WTC11 (cell line): ENCODE results near the gene SMPD2. TPM values are rescaled to one million over a fixed set of nuclear protein-coding genes. Genes with fewer than 3 reads are reported as not detected.

ENCODE experiments used
- ATAC-seq: fragments of 200-7000 bp; cut with Tn5 transposase; 2 replicates; pipeline ENCODE4 v1.10.0; 2021; ENCODE audit warnings: mild to moderate bottlenecking, moderate library complexity
- CTCF ChIA-PET: fragments of 300-600 bp; sonication (Branson Sonifier 250); formaldehyde crosslinking; loops from one replicate; lab custom pipeline; 2021; ENCODE audit warnings: antibody characterized with exemption; lab: Charles Lee
- POLR2A ChIA-PET: fragments of 350-600 bp; sonication (Branson Sonifier 250); formaldehyde crosslinking; loops from one replicate; lab custom pipeline; 2021; ENCODE audit warnings: antibody characterized with exemption; lab: Charles Lee
- DNase-seq: peaks from one replicate; pipeline ENCODE4 v3.0.0; 2021; ENCODE audit warnings: low spot score
- H3K27ac Mint-ChIP-seq: 2 replicates; pipeline ENCODE4 v1.8.0; 2021; ENCODE audit warnings: mixed read lengths
- H3K27me3 Mint-ChIP-seq: 2 replicates; pipeline ENCODE4 v1.8.0; 2021; ENCODE audit warnings: low read depth, mild to moderate bottlenecking, moderate library complexity, mixed read lengths
- H3K36me3 Mint-ChIP-seq: 2 replicates; pipeline ENCODE4 v1.8.0; 2021; ENCODE audit warnings: mixed read lengths
- H3K4me1 Mint-ChIP-seq: 2 replicates; pipeline ENCODE4 v1.8.0; 2022; ENCODE audit warnings: mixed read lengths
- H3K4me3 Mint-ChIP-seq: 2 replicates; pipeline ENCODE4 v1.8.0; 2021; ENCODE audit warnings: mild to moderate bottlenecking, moderate library complexity, mixed read lengths
- H3K9me3 Mint-ChIP-seq: 2 replicates; pipeline ENCODE4 v1.8.0; 2021; ENCODE audit warnings: mixed read lengths
- ELF4 ChIP-seq: sonication (generic); formaldehyde crosslinking; IDR thresholded peaks from 2 replicates; pipeline ENCODE4 v1.8.1; 2022; ENCODE audit warnings: low read depth, mild to moderate bottlenecking, moderate library complexity, missing genetic modification reagents
- ESRRA ChIP-seq: sonication (generic); formaldehyde crosslinking; IDR thresholded peaks from 2 replicates; pipeline ENCODE4 v1.8.1; 2022; ENCODE audit warnings: mild to moderate bottlenecking, missing genetic modification reagents, borderline replicate concordance
- FOXK1 ChIP-seq: sonication (generic); formaldehyde crosslinking; IDR thresholded peaks from 2 replicates; pipeline ENCODE4 v1.8.0; 2022; ENCODE audit warnings: mild to moderate bottlenecking, moderate library complexity, missing genetic modification reagents
- GABPB1 ChIP-seq: sonication (generic); formaldehyde crosslinking; IDR thresholded peaks from 2 replicates; pipeline ENCODE4 v1.8.1; 2023; ENCODE audit warnings: mild to moderate bottlenecking, missing genetic modification reagents
- JAZF1 ChIP-seq: fragments of 250-450 bp; sonication (Bioruptor Pico); IDR thresholded peaks from 2 replicates; pipeline ENCODE4 v1.9.0; 2021; ENCODE audit warnings: moderate library complexity, mild to moderate bottlenecking, inconsistent platforms
- KAT7 ChIP-seq: sonication (generic); formaldehyde crosslinking; IDR thresholded peaks from 2 replicates; pipeline ENCODE4 v1.8.1; 2023; ENCODE audit warnings: missing genetic modification reagents, mild to moderate bottlenecking, borderline replicate concordance
- NFATC4 ChIP-seq: fragments of 250-450 bp; sonication (Bioruptor Pico); IDR thresholded peaks from 2 replicates; pipeline ENCODE4 v1.9.0; 2021; ENCODE audit warnings: mild to moderate bottlenecking
- NR2C2 ChIP-seq: sonication (generic); formaldehyde crosslinking; IDR thresholded peaks from 2 replicates; pipeline ENCODE4 v1.8.0; 2022; ENCODE audit warnings: mild to moderate bottlenecking, missing genetic modification reagents
- OVOL2 ChIP-seq: fragments of 250-450 bp; sonication (Bioruptor Pico); IDR thresholded peaks from 2 replicates; pipeline ENCODE4 v1.9.0; 2021; ENCODE audit warnings: mild to moderate bottlenecking, borderline replicate concordance
- RELA ChIP-seq: sonication (generic); formaldehyde crosslinking; IDR thresholded peaks from 2 replicates; pipeline ENCODE4 v1.8.1; 2022; ENCODE audit warnings: missing genetic modification reagents, mild to moderate bottlenecking, borderline replicate concordance
- RORB ChIP-seq: fragments of 250-450 bp; sonication (Bioruptor Pico); IDR thresholded peaks from 2 replicates; pipeline ENCODE4 v1.9.0; 2021; ENCODE audit warnings: mild to moderate bottlenecking
- TEAD1 ChIP-seq: sonication (generic); formaldehyde crosslinking; IDR thresholded peaks from 2 replicates; pipeline ENCODE4 v1.8.0; 2022; ENCODE audit warnings: mild to moderate bottlenecking, missing genetic modification reagents
- ZNF416 ChIP-seq: fragments of 250-450 bp; sonication (Bioruptor Pico); IDR thresholded peaks from 2 replicates; pipeline ENCODE4 v1.9.0; 2021; ENCODE audit warnings: mild to moderate bottlenecking, inconsistent platforms
- total RNA-seq: library from RNA; stranded (reverse); gene quantifications from 3 replicates; pipeline ENCODE4 v1.2.3, GENCODE V29; 2021
- TF ChIP-seq, protein P1 (sequence below): sonication (generic); formaldehyde crosslinking; IDR thresholded peaks from 2 replicates; pipeline ENCODE4 v1.8.1; 2023; ENCODE audit warnings: mild to moderate bottlenecking, missing genetic modification reagents
- TF ChIP-seq, protein P2 (sequence below): fragments of 250-450 bp; sonication (Bioruptor Pico); IDR thresholded peaks from 2 replicates; pipeline ENCODE4 v1.9.0; 2021; ENCODE audit warnings: moderate library complexity, mild to moderate bottlenecking, inconsistent platforms, borderline replicate concordance
- TF ChIP-seq, protein P3 (sequence below): sonication (generic); formaldehyde crosslinking; IDR thresholded peaks from 2 replicates; pipeline ENCODE4 v1.8.1; 2022; ENCODE audit warnings: missing genetic modification reagents, borderline replicate concordance
- TF ChIP-seq, protein P4 (sequence below): sonication (generic); formaldehyde crosslinking; IDR thresholded peaks from 2 replicates; pipeline ENCODE4 v1.8.1; 2023; ENCODE audit warnings: mild to moderate bottlenecking, moderate library complexity, missing genetic modification reagents
- TF ChIP-seq, protein P5 (sequence below): sonication (generic); formaldehyde crosslinking; IDR thresholded peaks from 2 replicates; pipeline ENCODE4 v1.8.1; 2023; ENCODE audit warnings: mild to moderate bottlenecking, missing genetic modification reagents, moderate library complexity
- TF ChIP-seq, protein P6 (sequence below): fragments of 250-450 bp; sonication (Bioruptor Pico); IDR thresholded peaks from 2 replicates; pipeline ENCODE4 v1.8.0; 2021; ENCODE audit warnings: mild to moderate bottlenecking
- TF ChIP-seq, protein P7 (sequence below): fragments of 250-450 bp; sonication (Bioruptor Pico); IDR thresholded peaks from 2 replicates; pipeline ENCODE4 v1.9.0; 2021; ENCODE audit warnings: mild to moderate bottlenecking
- TF ChIP-seq, protein P8 (sequence below): fragments of 200-600 bp; IDR thresholded peaks from 2 replicates; pipeline ENCODE4 v1.8.0; 2022; ENCODE audit warnings: antibody characterized with exemption
- TF ChIP-seq, protein P9 (sequence below): sonication (generic); formaldehyde crosslinking; IDR thresholded peaks from 2 replicates; pipeline ENCODE4 v1.8.1; 2022; ENCODE audit warnings: low read depth, missing genetic modification reagents, borderline replicate concordance

The SMPD2 gene
- total RNA-seq, 1 experiment from 2014 or later: 13.1 TPM

DNA sequence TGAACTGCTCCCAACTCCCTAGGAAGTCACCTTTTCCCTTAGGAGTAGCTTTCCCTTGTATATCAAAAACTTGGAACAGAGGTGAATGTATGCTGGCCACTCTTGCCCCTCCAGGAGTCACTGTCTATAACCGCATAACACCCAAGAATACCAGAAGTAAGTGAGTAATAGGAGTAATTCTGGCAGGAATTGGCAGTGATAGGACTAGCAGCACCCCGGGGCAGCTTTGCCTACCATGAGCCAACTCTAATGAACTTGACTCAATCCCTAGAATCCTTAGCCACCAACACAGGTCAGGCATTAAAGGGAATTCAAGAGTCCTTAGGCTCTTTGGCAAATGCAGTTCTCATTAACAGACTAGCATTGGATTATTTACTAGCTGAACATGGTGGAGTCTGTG is 29.5 kb upstream of the SMPD2 start:
- no peaks in the 10 kb centered on the region for H3K4me1 Mint-ChIP-seq
- H3K27ac Mint-ChIP-seq: no peak overlapping the region
- ChIA-PET POLR2A (no interaction called here), CTCF (no interaction called here)
- DNase-seq: no peak
- H3K9me3 Mint-ChIP-seq: peaks cover 14% of the 10 kb centered on the region
- no peak overlapping the region for H3K4me3 Mint-ChIP-seq
- H3K36me3 Mint-ChIP-seq: no peaks in the 10 kb centered on the region
- TF ChIP-seq, protein P1, sequence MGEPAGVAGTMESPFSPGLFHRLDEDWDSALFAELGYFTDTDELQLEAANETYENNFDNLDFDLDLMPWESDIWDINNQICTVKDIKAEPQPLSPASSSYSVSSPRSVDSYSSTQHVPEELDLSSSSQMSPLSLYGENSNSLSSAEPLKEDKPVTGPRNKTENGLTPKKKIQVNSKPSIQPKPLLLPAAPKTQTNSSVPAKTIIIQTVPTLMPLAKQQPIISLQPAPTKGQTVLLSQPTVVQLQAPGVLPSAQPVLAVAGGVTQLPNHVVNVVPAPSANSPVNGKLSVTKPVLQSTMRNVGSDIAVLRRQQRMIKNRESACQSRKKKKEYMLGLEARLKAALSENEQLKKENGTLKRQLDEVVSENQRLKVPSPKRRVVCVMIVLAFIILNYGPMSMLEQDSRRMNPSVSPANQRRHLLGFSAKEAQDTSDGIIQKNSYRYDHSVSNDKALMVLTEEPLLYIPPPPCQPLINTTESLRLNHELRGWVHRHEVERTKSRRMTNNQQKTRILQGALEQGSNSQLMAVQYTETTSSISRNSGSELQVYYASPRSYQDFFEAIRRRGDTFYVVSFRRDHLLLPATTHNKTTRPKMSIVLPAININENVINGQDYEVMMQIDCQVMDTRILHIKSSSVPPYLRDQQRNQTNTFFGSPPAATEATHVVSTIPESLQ (CRISPR knock-in tag): no peak
- TF ChIP-seq GABPB1 (CRISPR knock-in tag) (no peak), FOXK1 (CRISPR knock-in tag) (no peak), NFATC4 (CRISPR knock-in tag) (no peak), OVOL2 (CRISPR knock-in tag) (no peak), NR2C2 (CRISPR knock-in tag) (no peak), ELF4 (no peak), ZNF416 (CRISPR knock-in tag) (no peak), TEAD1 (CRISPR knock-in tag) (no peak), KAT7 (CRISPR knock-in tag) (no peak)
- TF ChIP-seq, protein P2, sequence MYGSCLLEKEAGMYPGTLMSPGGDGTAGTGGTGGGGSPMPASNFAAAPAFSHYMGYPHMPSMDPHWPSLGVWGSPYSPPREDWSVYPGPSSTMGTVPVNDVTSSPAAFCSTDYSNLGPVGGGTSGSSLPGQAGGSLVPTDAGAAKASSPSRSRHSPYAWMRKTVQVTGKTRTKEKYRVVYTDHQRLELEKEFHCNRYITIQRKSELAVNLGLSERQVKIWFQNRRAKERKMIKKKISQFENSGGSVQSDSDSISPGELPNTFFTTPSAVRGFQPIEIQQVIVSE (CRISPR knock-in tag): no peak
- TF ChIP-seq, protein P3, sequence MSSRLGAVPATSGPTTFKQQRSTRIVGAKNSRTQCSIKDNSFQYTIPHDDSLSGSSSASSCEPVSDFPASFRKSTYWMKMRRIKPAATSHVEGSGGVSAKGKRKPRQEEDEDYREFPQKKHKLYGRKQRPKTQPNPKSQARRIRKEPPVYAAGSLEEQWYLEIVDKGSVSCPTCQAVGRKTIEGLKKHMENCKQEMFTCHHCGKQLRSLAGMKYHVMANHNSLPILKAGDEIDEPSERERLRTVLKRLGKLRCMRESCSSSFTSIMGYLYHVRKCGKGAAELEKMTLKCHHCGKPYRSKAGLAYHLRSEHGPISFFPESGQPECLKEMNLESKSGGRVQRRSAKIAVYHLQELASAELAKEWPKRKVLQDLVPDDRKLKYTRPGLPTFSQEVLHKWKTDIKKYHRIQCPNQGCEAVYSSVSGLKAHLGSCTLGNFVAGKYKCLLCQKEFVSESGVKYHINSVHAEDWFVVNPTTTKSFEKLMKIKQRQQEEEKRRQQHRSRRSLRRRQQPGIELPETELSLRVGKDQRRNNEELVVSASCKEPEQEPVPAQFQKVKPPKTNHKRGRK (CRISPR knock-in tag): no peak
- TF ChIP-seq, protein P4, sequence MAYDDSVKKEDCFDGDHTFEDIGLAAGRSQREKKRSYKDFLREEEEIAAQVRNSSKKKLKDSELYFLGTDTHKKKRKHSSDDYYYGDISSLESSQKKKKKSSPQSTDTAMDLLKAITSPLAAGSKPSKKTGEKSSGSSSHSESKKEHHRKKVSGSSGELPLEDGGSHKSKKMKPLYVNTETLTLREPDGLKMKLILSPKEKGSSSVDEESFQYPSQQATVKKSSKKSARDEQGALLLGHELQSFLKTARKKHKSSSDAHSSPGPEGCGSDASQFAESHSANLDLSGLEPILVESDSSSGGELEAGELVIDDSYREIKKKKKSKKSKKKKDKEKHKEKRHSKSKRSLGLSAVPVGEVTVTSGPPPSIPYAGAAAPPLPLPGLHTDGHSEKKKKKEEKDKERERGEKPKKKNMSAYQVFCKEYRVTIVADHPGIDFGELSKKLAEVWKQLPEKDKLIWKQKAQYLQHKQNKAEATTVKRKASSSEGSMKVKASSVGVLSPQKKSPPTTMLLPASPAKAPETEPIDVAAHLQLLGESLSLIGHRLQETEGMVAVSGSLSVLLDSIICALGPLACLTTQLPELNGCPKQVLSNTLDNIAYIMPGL (CRISPR knock-in tag): no peak
- no peak for ATAC-seq
- H3K27me3 Mint-ChIP-seq: peaks cover 3% of the 10 kb centered on the region; the same call in 1 of the 2 replicates

DNA sequence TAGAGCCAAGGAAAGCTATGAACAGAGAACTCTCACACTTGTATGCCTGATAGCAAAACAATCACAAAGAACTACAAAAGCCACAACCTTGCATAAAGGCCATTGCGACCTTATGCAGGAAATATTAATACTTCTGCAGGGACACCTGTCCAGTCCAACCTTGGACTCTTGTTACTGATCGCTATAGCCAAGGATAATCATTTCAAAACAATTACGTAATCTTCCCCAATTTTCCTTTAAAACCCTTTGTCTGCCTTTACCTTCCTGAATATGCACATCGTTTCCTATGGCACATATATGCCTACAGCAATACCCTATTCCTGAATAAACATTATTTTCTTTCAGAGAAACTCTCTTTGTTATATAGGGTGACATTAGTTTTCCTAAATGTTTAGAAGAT is 22.9 kb upstream of the SMPD2 start:
- ATAC-seq (no peak), DNase-seq (no peak)
- peaks cover 8% of the 10 kb centered on the region for H3K9me3 Mint-ChIP-seq
- H3K36me3 Mint-ChIP-seq: no peaks in the 10 kb centered on the region
- no peak overlapping the region for H3K27ac Mint-ChIP-seq
- H3K4me3 Mint-ChIP-seq: no peak overlapping the region
- POLR2A ChIA-PET: no interaction called here
- CTCF ChIA-PET: interaction anchor here (1.7 kb wide), 1 partner anchor 23 kb away, joined by 5 read pairs; the partner anchor contains the start of genes PPIL6 and SMPD2
- H3K27me3 Mint-ChIP-seq: peaks cover 3% of the 10 kb centered on the region; the same call in 1 of the 2 replicates
- H3K4me1 Mint-ChIP-seq: no peaks in the 10 kb centered on the region
- TF ChIP-seq NFATC4 (CRISPR knock-in tag): no peak
- no peak for TF ChIP-seq RELA (CRISPR knock-in tag)
- TF ChIP-seq, protein P5, sequence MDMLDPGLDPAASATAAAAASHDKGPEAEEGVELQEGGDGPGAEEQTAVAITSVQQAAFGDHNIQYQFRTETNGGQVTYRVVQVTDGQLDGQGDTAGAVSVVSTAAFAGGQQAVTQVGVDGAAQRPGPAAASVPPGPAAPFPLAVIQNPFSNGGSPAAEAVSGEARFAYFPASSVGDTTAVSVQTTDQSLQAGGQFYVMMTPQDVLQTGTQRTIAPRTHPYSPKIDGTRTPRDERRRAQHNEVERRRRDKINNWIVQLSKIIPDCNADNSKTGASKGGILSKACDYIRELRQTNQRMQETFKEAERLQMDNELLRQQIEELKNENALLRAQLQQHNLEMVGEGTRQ (CRISPR knock-in tag): no peak
- TF ChIP-seq, protein P6, sequence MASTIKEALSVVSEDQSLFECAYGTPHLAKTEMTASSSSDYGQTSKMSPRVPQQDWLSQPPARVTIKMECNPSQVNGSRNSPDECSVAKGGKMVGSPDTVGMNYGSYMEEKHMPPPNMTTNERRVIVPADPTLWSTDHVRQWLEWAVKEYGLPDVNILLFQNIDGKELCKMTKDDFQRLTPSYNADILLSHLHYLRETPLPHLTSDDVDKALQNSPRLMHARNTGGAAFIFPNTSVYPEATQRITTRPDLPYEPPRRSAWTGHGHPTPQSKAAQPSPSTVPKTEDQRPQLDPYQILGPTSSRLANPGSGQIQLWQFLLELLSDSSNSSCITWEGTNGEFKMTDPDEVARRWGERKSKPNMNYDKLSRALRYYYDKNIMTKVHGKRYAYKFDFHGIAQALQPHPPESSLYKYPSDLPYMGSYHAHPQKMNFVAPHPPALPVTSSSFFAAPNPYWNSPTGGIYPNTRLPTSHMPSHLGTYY: no peak
- TF ChIP-seq, protein P7, sequence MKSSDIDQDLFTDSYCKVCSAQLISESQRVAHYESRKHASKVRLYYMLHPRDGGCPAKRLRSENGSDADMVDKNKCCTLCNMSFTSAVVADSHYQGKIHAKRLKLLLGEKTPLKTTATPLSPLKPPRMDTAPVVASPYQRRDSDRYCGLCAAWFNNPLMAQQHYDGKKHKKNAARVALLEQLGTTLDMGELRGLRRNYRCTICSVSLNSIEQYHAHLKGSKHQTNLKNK (CRISPR knock-in tag): no peak
- TF ChIP-seq ESRRA (CRISPR knock-in tag): no peak
- TF ChIP-seq JAZF1: no peak
- TF ChIP-seq, protein P8, sequence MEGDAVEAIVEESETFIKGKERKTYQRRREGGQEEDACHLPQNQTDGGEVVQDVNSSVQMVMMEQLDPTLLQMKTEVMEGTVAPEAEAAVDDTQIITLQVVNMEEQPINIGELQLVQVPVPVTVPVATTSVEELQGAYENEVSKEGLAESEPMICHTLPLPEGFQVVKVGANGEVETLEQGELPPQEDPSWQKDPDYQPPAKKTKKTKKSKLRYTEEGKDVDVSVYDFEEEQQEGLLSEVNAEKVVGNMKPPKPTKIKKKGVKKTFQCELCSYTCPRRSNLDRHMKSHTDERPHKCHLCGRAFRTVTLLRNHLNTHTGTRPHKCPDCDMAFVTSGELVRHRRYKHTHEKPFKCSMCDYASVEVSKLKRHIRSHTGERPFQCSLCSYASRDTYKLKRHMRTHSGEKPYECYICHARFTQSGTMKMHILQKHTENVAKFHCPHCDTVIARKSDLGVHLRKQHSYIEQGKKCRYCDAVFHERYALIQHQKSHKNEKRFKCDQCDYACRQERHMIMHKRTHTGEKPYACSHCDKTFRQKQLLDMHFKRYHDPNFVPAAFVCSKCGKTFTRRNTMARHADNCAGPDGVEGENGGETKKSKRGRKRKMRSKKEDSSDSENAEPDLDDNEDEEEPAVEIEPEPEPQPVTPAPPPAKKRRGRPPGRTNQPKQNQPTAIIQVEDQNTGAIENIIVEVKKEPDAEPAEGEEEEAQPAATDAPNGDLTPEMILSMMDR: no peak
- TF ChIP-seq, protein P9, sequence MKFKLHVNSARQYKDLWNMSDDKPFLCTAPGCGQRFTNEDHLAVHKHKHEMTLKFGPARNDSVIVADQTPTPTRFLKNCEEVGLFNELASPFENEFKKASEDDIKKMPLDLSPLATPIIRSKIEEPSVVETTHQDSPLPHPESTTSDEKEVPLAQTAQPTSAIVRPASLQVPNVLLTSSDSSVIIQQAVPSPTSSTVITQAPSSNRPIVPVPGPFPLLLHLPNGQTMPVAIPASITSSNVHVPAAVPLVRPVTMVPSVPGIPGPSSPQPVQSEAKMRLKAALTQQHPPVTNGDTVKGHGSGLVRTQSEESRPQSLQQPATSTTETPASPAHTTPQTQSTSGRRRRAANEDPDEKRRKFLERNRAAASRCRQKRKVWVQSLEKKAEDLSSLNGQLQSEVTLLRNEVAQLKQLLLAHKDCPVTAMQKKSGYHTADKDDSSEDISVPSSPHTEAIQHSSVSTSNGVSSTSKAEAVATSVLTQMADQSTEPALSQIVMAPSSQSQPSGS (CRISPR knock-in tag): no peak
- TF ChIP-seq RORB (CRISPR knock-in tag): no peak
